Peyer's patch (tissue), 4 donors: ENCODE measurements around the gene SGK2. TPM values are rescaled to one million over a fixed set of nuclear protein-coding genes. Genes with fewer than 3 reads are reported as not detected.

Experiments
- DNase-seq, 3 donors: peaks; one replicate each; pipeline ENCODE4 v3.0.0-alpha.2; 2017 to 2019
- H3K27ac ChIP-seq, 4 donors: fragments of 200-600 bp; sonication (generic); one replicate each; pipeline ENCODE4 v1.5.1; 2016 to 2019
- H3K27me3 ChIP-seq, 2 donors: fragments of 200-600 bp; sonication (generic); one replicate each; pipeline ENCODE4 v1.5.1; 2019
- H3K36me3 ChIP-seq, 3 donors: fragments of 200-600 bp; sonication (generic); one replicate each; pipeline ENCODE4 v1.5.1; 2016 to 2019
- H3K4me1 ChIP-seq, 4 donors: fragments of 200-600 bp; sonication (generic); one replicate each; pipeline ENCODE4 v1.5.1; 2016 to 2019
- H3K4me3 ChIP-seq, 4 donors: fragments of 200-600 bp; sonication (generic); 1 replicate in 3 of 4; 2 replicates in 1 of 4; pipeline ENCODE4 v1.5.1; 2016 to 2019; ENCODE audit warnings: mild to moderate bottlenecking in 1 of 4
- H3K9me3 ChIP-seq, 4 donors: fragments of 200-600 bp; sonication (generic); one replicate each; pipeline ENCODE4 v1.5.1; 2016 to 2019; ENCODE audit warnings: mild to moderate bottlenecking in 1 of 4
- POLR2A ChIP-seq, 2 donors: fragments of 450-650 bp; IDR thresholded peaks; one replicate each; pipeline ENCODE4 v1.5.1; 2017; ENCODE audit warnings: antibody characterized with exemption in 2 of 2, mild to moderate bottlenecking in 2 of 2, moderate library complexity in 2 of 2
- total RNA-seq, 4 donors: library from RNA; depleted of rRNA; stranded (reverse); fragments of >200 nt; gene quantifications; one replicate each; pipeline ENCODE4 v1.1.0, GENCODE V29; 2016
- TF ChIP-seq, protein P1 (sequence below), 6 experiments: fragments of 450-650 bp in 4 of 6; fragments of 200-600 bp in 2 of 6; sonication (generic) in 1 of 6; IDR thresholded peaks; one replicate each; pipeline ENCODE4 v1.5.1; 2017 to 2019; ENCODE audit warnings: antibody characterized with exemption in 6 of 6, mild to moderate bottlenecking in 3 of 6, moderate library complexity in 1 of 6

The SGK2 gene
- total RNA-seq, 4 donors from 2014 or later: 64.4 to 160 (median 115) TPM

DNA sequence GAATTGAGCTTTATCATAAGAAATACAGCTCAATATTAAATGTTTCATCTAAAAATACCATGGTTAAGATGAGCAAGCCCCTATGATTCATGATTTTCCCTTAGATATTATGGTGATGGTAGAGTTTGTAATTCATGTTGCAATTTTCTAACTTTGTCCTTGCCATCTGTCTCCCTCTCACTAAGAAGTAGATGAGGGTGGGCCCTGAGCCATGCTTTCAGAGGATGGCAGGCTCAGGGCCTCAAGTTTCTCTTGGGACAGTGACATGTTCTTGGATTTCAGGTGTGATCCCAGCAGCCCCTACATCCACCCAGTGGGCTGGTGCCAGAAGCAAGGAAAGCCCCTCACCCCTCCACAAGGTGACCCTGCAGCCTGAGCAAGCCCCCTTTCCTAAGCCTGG is 25.8 kb upstream of the SGK2 start:
- no peaks in the 10 kb centered on the region for H3K4me1 ChIP-seq
- H3K36me3 ChIP-seq: peaks cover 0 to 8% (median 0%) of the 10 kb centered on the region in 3 donors
- no peaks in the 10 kb centered on the region for H3K9me3 ChIP-seq
- no peak overlapping the region for H3K27ac ChIP-seq
- H3K27me3 ChIP-seq: no peaks in the 10 kb centered on the region
- no peak for DNase-seq
- TF ChIP-seq, protein P1, sequence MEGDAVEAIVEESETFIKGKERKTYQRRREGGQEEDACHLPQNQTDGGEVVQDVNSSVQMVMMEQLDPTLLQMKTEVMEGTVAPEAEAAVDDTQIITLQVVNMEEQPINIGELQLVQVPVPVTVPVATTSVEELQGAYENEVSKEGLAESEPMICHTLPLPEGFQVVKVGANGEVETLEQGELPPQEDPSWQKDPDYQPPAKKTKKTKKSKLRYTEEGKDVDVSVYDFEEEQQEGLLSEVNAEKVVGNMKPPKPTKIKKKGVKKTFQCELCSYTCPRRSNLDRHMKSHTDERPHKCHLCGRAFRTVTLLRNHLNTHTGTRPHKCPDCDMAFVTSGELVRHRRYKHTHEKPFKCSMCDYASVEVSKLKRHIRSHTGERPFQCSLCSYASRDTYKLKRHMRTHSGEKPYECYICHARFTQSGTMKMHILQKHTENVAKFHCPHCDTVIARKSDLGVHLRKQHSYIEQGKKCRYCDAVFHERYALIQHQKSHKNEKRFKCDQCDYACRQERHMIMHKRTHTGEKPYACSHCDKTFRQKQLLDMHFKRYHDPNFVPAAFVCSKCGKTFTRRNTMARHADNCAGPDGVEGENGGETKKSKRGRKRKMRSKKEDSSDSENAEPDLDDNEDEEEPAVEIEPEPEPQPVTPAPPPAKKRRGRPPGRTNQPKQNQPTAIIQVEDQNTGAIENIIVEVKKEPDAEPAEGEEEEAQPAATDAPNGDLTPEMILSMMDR (IDR thresholded peaks at IDR 0.05): no peak
- TF ChIP-seq POLR2A (IDR thresholded peaks at IDR 0.05): no peak
- H3K4me3 ChIP-seq: no peak overlapping the region

DNA sequence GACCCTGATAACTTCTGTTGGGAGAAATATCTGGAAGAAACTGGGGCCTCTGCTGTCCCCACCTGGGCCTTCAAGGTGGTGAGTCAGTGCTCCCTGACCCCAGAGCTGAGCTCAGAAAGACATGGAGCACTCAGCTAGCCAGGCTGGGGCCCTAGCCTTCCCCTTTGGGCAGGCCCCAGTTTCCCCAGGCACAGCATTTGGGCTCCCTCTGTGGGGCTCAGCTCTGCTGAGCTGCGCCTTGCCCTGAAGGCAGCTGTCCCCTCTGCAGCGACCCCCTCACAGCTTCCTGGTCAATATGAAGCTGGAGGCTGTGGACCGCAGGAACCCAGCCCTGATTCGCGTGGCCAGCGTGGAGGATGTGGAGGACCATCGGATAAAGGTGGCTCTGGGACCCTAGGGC is 24.8 kb upstream of the SGK2 start:
- DNase-seq: no peak
- no peak overlapping the region for H3K27ac ChIP-seq
- TF ChIP-seq, protein P1 (IDR thresholded peaks at IDR 0.05): no peak
- TF ChIP-seq POLR2A (IDR thresholded peaks at IDR 0.05): no peak
- no peaks in the 10 kb centered on the region for H3K27me3 ChIP-seq
- no peak overlapping the region for H3K4me3 ChIP-seq
- H3K4me1 ChIP-seq: no peaks in the 10 kb centered on the region
- H3K9me3 ChIP-seq: no peaks in the 10 kb centered on the region
- peaks cover 0 to 8% (median 0%) of the 10 kb centered on the region in 3 donors for H3K36me3 ChIP-seq

DNA sequence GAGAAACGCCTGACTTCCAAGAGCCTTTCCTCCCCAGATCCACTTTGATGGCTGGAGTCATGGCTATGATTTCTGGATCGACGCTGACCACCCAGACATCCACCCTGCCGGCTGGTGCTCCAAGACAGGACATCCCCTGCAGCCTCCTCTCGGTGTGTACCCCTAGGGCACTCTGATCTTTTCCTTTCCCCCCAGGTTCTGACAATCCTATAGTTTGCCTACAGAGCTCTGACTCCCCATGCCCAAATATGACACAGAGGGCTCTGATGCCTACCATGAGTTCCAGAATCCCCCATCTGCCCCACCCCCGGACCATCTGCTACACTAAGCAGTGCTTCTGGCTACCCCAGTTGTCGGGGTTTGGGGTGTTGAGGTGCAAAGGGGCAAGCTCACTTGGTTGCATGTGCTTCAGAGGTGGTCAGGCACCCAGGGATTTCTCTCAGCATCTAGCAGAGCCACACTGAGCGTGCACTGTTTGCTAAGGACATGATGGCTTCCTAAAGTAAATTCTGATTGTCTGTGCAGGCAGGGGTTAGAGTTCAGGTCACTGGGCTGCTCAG is 24.0 kb upstream of the SGK2 start:
- Histone ChIP-seq H3K27ac (no peak overlapping the region), H3K4me1 (no peaks in the 10 kb centered on the region), H3K36me3 (peaks cover 0 to 8% (median 0%) of the 10 kb centered on the region in 3 donors), H3K4me3 (no peak overlapping the region), H3K9me3 (no peaks in the 10 kb centered on the region), H3K27me3 (no peaks in the 10 kb centered on the region)
- TF ChIP-seq, protein P1 (IDR thresholded peaks at IDR 0.05): no peak
- no peak for TF ChIP-seq POLR2A (IDR thresholded peaks at IDR 0.05)
- no peak for DNase-seq

DNA sequence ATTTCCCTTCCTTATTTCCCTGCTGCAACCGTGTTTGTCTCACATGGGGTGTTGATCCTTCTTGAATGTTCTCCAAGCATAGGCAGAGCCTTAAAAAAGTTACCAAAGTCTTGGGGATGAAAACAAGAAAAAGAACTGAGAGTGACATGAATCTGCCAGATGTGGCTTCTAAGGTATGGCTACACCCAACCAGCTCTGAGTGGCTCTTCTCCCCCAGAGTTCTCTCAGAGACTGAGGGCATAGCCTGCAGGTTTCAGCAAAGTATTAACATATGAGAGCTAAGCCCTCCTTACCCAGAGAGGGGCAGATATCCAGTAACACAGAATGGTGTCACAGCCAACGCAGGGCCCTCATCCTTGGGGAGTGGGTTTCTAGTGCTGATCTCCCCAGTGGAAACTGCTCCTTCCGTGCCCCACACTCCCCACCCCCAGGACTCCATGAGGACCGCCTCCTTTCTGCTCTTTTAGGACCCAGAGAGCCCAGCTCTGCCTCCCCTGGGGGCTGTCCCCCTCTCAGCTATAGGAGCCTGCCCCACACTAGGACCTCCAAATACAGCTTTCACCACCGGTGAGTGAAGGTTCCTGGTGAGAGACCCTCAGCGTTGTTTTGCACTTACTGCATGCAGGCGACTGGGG is 23.3 kb upstream of the SGK2 start:
- Histone ChIP-seq H3K27ac (no peak overlapping the region), H3K4me3 (no peak overlapping the region), H3K27me3 (no peaks in the 10 kb centered on the region), H3K4me1 (peaks cover 0 to 2% (median 0%) of the 10 kb centered on the region in 4 donors), H3K36me3 (peaks cover 0 to 11% (median 0%) of the 10 kb centered on the region in 3 donors), H3K9me3 (no peaks in the 10 kb centered on the region)
- no peak for DNase-seq
- TF ChIP-seq, protein P1 (IDR thresholded peaks at IDR 0.05): no peak
- TF ChIP-seq POLR2A (IDR thresholded peaks at IDR 0.05): no peak

DNA sequence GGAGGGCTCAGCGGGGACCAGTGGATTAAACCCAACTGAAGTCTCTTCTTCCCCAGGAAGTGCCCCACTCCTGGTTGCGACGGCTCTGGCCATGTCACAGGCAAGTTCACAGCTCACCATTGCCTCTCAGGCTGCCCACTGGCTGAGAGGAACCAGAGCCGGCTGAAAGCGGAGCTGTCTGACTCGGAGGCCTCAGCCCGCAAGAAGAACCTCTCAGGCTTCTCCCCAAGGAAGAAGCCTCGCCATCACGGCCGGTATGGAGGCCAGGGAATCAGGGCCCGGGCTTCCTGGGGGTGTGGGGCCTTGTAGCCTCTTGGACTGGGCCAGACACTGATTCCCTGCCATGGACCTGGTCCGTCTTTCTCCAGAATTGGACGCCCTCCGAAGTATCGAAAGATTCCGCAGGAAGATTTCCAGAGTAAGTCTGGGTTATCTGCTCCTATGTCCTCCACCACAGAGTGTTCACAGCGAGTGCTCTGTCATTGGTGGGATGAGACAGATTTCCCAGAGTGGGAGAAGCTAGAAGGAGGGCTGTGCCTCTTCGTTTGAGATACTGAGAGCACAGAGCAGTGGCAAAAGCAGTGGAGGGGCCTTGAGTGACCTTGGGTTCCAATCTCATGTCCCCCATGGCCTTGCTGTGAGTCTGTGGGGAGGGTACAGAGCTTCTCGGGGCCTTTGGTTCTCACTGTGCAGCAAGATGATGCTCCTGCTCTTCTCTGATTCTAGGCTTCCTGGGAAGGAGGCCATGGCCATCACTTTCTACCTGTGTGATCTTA is 22.6 kb upstream of the SGK2 start:
- TF ChIP-seq, protein P1 (IDR thresholded peaks at IDR 0.05): no peak
- TF ChIP-seq POLR2A (IDR thresholded peaks at IDR 0.05): no peak
- Histone ChIP-seq H3K27me3 (no peaks in the 10 kb centered on the region), H3K27ac (no peak overlapping the region), H3K4me1 (peaks cover 0 to 8% (median 0%) of the 10 kb centered on the region in 4 donors), H3K36me3 (peaks cover 0 to 14% (median 0%) of the 10 kb centered on the region in 3 donors), H3K4me3 (no peak overlapping the region), H3K9me3 (no peaks in the 10 kb centered on the region)
- DNase-seq: no peak
